ENCODE results near the gene MEI1.

DNA sequence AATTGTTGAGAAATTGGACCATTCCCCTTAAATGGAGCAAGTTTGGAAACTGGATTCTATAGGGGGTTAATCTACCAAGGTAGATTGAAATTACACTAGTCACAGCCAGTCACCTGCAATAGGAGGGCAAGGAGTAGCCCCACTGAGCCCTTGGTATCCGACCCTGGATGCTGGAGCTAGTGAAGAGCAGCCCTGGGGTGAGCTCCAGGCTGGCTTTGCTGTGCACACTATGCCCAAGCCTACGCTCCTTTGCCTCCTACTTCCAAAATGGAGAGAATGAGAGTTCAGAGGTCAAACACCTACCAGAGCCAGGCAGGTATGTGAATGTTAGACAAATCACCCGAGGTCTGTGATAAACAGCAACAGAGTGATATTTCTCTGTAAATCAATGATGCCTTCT lies 34.4 kb upstream of the MEI1 start:
- TF ChIP-seq EP300 (IDR thresholded peaks at IDR 0.05; ENCODE audit: borderline replicate concordance) (no peak), CEBPB (IDR thresholded peaks at IDR 0.05) (no peak)

All from Ishikawa (cell line).